GM12878 (cell line): Measurements from ENCODE around the gene CS. TPM values are rescaled to one million over a fixed set of nuclear protein-coding genes. Genes with fewer than 3 reads are reported as not detected.
A peak's percentile ranks its signal among the peaks of the same experiment; 100 is the strongest.

Experiments used
- BRCA1 ChIP-seq: IDR thresholded peaks from 2 replicates; pipeline ENCODE4 v1.6.1; 2011; ENCODE audit warnings: low read depth, low read length, improper control_type of control experiment
- CEBPB ChIP-seq, 2 experiments: fragments of 150-350 bp in 1 of 2; IDR thresholded peaks; 2 replicates each; pipeline ENCODE4 v1.6.1; 2012 to 2014; ENCODE audit warnings: low read depth in 2 of 2, low read length in 2 of 2, borderline replicate concordance in 1 of 2, inconsistent platforms in 1 of 2
- CREB1 ChIP-seq: IDR thresholded peaks from 2 replicates; pipeline ENCODE4 v1.6.1; 2012; ENCODE audit warnings: low read depth, mild to moderate bottlenecking, inconsistent platforms
- CREM ChIP-seq: IDR thresholded peaks from 2 replicates; pipeline ENCODE4 v1.6.1; 2014; ENCODE audit warnings: antibody characterized with exemption, low read depth
- EED ChIP-seq: sonication (generic); IDR thresholded peaks from 2 replicates; pipeline ENCODE4 v1.6.1; 2016; ENCODE audit warnings: antibody characterized with exemption, low read depth
- EGR1 ChIP-seq, 2 experiments: IDR thresholded peaks; 1 replicate in 1 of 2; 2 replicates in 1 of 2; pipeline ENCODE4 v1.6.1; 2011 to 2012; ENCODE audit warnings: low read depth in 2 of 2, low read length in 2 of 2, borderline replicate concordance in 1 of 2, mild to moderate bottlenecking in 1 of 2, moderate library complexity in 1 of 2
- EP300 ChIP-seq, 2 experiments: fragments of 150-350 bp in 1 of 2; IDR thresholded peaks; 2 replicates each; pipeline ENCODE4 v1.6.1; 2011 to 2012; ENCODE audit warnings: low read depth in 2 of 2, low read length in 2 of 2, borderline replicate concordance in 1 of 2, improper control_type of control experiment in 1 of 2, inconsistent platforms in 1 of 2; ENCODE audit not compliant: control insufficient read depth in 1 of 2
- FOXK2 ChIP-seq: fragments of 450-650 bp; IDR thresholded peaks from 2 replicates; pipeline ENCODE4 v1.6.1; 2017; ENCODE audit warnings: mild to moderate bottlenecking, moderate library complexity
- HCFC1 ChIP-seq: fragments of 150-350 bp; IDR thresholded peaks from 2 replicates; pipeline ENCODE4 v1.6.1; 2014; ENCODE audit warnings: low read length
- IKZF2 ChIP-seq, 2 experiments: fragments of 450-650 bp; IDR thresholded peaks; 2 replicates each; pipeline ENCODE4 v1.6.1; 2017; ENCODE audit warnings: mild to moderate bottlenecking in 2 of 2, moderate library complexity in 2 of 2
- KLF5 ChIP-seq: fragments of 450-650 bp; IDR thresholded peaks from 2 replicates; pipeline ENCODE4 v1.6.1; 2014; ENCODE audit warnings: mild to moderate bottlenecking; ENCODE audit not compliant: partially characterized antibody
- NFYB ChIP-seq: IDR thresholded peaks from 2 replicates; pipeline ENCODE4 v1.6.1; 2011; ENCODE audit warnings: low read depth, mild to moderate bottlenecking, low read length, improper control_type of control experiment, moderate library complexity; ENCODE audit not compliant: insufficient read depth
- POLR2AphosphoS2 ChIP-seq: IDR thresholded peaks from 2 replicates; pipeline ENCODE4 v1.6.1; 2011; ENCODE audit warnings: low read depth, mild to moderate bottlenecking, low read length, improper control_type of control experiment, moderate library complexity
- POLR2AphosphoS5 ChIP-seq: IDR thresholded peaks from 2 replicates; pipeline ENCODE4 v1.6.1; 2011; ENCODE audit warnings: mild to moderate bottlenecking, low read length, inconsistent platforms
- SMAD5 ChIP-seq: IDR thresholded peaks from 2 replicates; pipeline ENCODE4 v1.6.1; 2016; ENCODE audit warnings: antibody characterized with exemption, low read depth
- SMC3 ChIP-seq: IDR thresholded peaks from 2 replicates; pipeline ENCODE4 v1.6.1; 2011; ENCODE audit warnings: low read length, improper control_type of control experiment, borderline replicate concordance
- SP1 ChIP-seq: IDR thresholded peaks from one replicate; pipeline ENCODE4 v1.6.1; 2011; ENCODE audit warnings: low read depth, low read length
- STAT1 ChIP-seq: fragments of 450-650 bp; conservative IDR thresholded peaks from 2 replicates; pipeline ENCODE4 v1.6.1; 2014; ENCODE audit warnings: antibody characterized with exemption, mild to moderate bottlenecking
- TAF1 ChIP-seq: IDR thresholded peaks from 2 replicates; pipeline ENCODE4 v1.6.1; 2011; ENCODE audit warnings: mild to moderate bottlenecking, low read depth, low read length, borderline replicate concordance
- YBX1 ChIP-seq: fragments of 450-650 bp; IDR thresholded peaks from 2 replicates; pipeline ENCODE4 v1.6.1; 2016; ENCODE audit warnings: antibody characterized with exemption
- YY1 ChIP-seq: IDR thresholded peaks from 2 replicates; pipeline ENCODE4 v1.6.1; 2011; ENCODE audit warnings: low read depth, mild to moderate bottlenecking, low read length
- ZNF217 ChIP-seq: fragments of 450-650 bp; IDR thresholded peaks from 2 replicates; pipeline ENCODE4 v1.6.1; 2017; ENCODE audit warnings: antibody characterized with exemption, mild to moderate bottlenecking
- ZNF24 ChIP-seq: fragments of 450-650 bp; IDR thresholded peaks from 2 replicates; pipeline ENCODE4 v1.6.1; 2017; ENCODE audit warnings: antibody characterized with exemption, mild to moderate bottlenecking
- polyA plus RNA-seq, 11 experiments: library from polyadenylated mRNA; depleted of rRNA in 4 of 11; unstranded in 6 of 11; stranded (reverse) in 5 of 11; fragments of >200 nt; fragmentation: Nextera tagmentation in 4 of 11; fragmentation: Illumina TruSeq in 1 of 11; extraction: Ambion mirVana in 4 of 11; extraction: Trizol in 1 of 11; gene quantifications; 1 replicate in 1 of 11; 2 replicates in 10 of 11; pipeline versions ENCODE4 v1.2.1 to v1.2.3, GENCODE V29; 2011 to 2016; ENCODE audit warnings: inconsistent platforms in 2 of 11, missing spikeins in 2 of 11, low read depth in 1 of 11
- total RNA-seq, 4 experiments: library from RNA; depleted of rRNA in 3 of 4; stranded (reverse); fragments of >200 nt in 3 of 4; fragmentation: Illumina TruSeq in 1 of 4; extraction: Trizol in 1 of 4; gene quantifications; 2 replicates each; pipeline versions ENCODE4 v1.2.1 to v1.2.3, GENCODE V29; 2013 to 2021
- TF ChIP-seq, protein P1 (sequence below): fragments of 450-650 bp; IDR thresholded peaks from 2 replicates; pipeline ENCODE4 v1.6.1; 2016; ENCODE audit warnings: mild to moderate bottlenecking, moderate library complexity, borderline replicate concordance
- TF ChIP-seq, protein P2 (sequence below): IDR thresholded peaks from 2 replicates; pipeline ENCODE4 v1.6.1; 2011; ENCODE audit warnings: borderline replicate concordance, low read depth, mild to moderate bottlenecking, moderate library complexity, low read length; ENCODE audit not compliant: insufficient read depth, poor library complexity, severe bottlenecking
- TF ChIP-seq, protein P3 (sequence below): fragments of 450-650 bp; IDR thresholded peaks from 2 replicates; pipeline ENCODE4 v1.6.1; 2014; ENCODE audit warnings: mild to moderate bottlenecking

CS gene
- total and polyA plus RNA-seq, 10 of the 15 experiments (the other 5 are each of a cell fraction or from before 2014, with no cell fraction given) = 64.9 to 276 (median 139) TPM

DNA sequence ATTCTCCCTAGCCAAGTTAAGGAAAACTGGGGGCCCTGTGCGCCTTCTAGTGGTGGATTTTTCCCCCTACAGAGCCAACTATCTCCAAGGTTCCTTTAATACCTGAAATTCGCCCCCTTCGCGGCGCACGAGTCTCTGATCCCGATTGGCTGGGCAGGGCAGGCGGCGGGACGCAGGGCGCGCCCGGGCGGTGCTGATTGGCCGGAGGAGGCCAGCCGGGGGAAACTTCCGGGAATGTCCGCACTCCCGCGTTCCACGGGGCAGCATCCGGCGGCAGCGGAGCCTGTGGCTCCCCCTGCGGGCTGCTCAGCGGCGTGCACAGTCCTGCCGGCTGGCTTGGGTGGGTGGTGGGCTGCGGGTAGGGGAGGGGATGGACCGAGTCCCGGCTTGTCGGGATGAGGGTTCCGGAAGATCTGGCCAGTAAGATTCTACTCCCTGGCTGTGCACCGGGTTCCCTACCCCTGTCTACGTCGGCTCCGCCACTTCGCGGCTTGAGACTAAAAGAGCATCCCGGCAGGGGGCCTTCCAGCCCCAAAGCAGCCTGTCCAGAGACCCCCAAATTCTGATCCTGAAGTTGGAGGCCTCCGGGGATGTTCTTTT lies 75.9 kb downstream of the CS start, which contains the start of gene NABP2 (continued):
- TF ChIP-seq, protein P1, sequence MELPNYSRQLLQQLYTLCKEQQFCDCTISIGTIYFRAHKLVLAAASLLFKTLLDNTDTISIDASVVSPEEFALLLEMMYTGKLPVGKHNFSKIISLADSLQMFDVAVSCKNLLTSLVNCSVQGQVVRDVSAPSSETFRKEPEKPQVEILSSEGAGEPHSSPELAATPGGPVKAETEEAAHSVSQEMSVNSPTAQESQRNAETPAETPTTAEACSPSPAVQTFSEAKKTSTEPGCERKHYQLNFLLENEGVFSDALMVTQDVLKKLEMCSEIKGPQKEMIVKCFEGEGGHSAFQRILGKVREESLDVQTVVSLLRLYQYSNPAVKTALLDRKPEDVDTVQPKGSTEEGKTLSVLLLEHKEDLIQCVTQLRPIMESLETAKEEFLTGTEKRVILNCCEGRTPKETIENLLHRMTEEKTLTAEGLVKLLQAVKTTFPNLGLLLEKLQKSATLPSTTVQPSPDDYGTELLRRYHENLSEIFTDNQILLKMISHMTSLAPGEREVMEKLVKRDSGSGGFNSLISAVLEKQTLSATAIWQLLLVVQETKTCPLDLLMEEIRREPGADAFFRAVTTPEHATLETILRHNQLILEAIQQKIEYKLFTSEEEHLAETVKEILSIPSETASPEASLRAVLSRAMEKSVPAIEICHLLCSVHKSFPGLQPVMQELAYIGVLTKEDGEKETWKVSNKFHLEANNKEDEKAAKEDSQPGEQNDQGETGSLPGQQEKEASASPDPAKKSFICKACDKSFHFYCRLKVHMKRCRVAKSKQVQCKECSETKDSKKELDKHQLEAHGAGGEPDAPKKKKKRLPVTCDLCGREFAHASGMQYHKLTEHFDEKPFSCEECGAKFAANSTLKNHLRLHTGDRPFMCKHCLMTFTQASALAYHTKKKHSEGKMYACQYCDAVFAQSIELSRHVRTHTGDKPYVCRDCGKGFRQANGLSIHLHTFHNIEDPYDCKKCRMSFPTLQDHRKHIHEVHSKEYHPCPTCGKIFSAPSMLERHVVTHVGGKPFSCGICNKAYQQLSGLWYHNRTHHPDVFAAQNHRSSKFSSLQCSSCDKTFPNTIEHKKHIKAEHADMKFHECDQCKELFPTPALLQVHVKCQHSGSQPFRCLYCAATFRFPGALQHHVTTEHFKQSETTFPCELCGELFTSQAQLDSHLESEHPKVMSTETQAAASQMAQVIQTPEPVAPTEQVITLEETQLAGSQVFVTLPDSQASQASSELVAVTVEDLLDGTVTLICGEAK = peak; percentile 89
- TF ChIP-seq EP300 (IDR thresholded peaks at IDR 0.05; ENCODE audit: borderline replicate concordance in 1 of 2, control insufficient read depth in 1 of 2, low read depth in 2 of 2, low read length in 2 of 2) = 0 out of 4 replicates have a peak, but pooled peaks of 1 of the 2 experiments have one; percentile 7
- TF ChIP-seq YY1 = peak; percentile 80
- TF ChIP-seq KLF5 = peak; percentile 73
- 0 out of 2 replicates have a peak, but pooled peaks have one; percentile 46 for TF ChIP-seq TAF1
- peak; percentile 53 for TF ChIP-seq SMC3
- peak; percentile 73 for TF ChIP-seq CREB1
- TF ChIP-seq POLR2AphosphoS2 = peak; percentile 51; the same call in 1 of the 2 replicates
- TF ChIP-seq, protein P2, sequence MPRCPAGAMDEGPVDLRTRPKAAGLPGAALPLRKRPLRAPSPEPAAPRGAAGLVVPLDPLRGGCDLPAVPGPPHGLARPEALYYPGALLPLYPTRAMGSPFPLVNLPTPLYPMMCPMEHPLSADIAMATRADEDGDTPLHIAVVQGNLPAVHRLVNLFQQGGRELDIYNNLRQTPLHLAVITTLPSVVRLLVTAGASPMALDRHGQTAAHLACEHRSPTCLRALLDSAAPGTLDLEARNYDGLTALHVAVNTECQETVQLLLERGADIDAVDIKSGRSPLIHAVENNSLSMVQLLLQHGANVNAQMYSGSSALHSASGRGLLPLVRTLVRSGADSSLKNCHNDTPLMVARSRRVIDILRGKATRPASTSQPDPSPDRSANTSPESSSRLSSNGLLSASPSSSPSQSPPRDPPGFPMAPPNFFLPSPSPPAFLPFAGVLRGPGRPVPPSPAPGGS = no peak
- peak; percentile 57; the same call in 1 of the 2 replicates for TF ChIP-seq CREM
- no peak for TF ChIP-seq ZNF24
- TF ChIP-seq FOXK2 = no peak
- TF ChIP-seq YBX1 = no peak
- TF ChIP-seq ZNF217 = no peak
- TF ChIP-seq SMAD5 = no peak
- peak; percentile 89 to 92 for TF ChIP-seq IKZF2 (IDR thresholded peaks at IDR 0.05)
- TF ChIP-seq BRCA1 = no peak
- TF ChIP-seq NFYB = peak; percentile 92
- TF ChIP-seq, protein P3, sequence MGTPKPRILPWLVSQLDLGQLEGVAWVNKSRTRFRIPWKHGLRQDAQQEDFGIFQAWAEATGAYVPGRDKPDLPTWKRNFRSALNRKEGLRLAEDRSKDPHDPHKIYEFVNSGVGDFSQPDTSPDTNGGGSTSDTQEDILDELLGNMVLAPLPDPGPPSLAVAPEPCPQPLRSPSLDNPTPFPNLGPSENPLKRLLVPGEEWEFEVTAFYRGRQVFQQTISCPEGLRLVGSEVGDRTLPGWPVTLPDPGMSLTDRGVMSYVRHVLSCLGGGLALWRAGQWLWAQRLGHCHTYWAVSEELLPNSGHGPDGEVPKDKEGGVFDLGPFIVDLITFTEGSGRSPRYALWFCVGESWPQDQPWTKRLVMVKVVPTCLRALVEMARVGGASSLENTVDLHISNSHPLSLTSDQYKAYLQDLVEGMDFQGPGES = peak; percentile 79
- TF ChIP-seq CEBPB (IDR thresholded peaks at IDR 0.05; ENCODE audit: borderline replicate concordance in 1 of 2, low read depth in 2 of 2, low read length in 2 of 2) = no peak
- peak; percentile 93 for TF ChIP-seq SP1
- peak in 1 of 2 experiments; percentile 58; a peak in 2 of 3 replicates for TF ChIP-seq EGR1 (IDR thresholded peaks at IDR 0.05; ENCODE audit: borderline replicate concordance in 1 of 2, low read depth in 2 of 2, low read length in 2 of 2)
- TF ChIP-seq HCFC1 = peak; percentile 59
- TF ChIP-seq POLR2AphosphoS5 = peak; percentile 29; the same call in 1 of the 2 replicates
- peak; percentile 74 for TF ChIP-seq EED
- TF ChIP-seq STAT1 = no peak
